ENCODE measurements around the gene SPINK1. TPM values are rescaled to one million over a fixed set of nuclear protein-coding genes. Genes with fewer than 3 reads are reported as not detected.

The SPINK1 gene
- total RNA-seq, 1 experiment from 2014 or later, result 4.5 TPM

GRCh38 chr5:147832541-147832940 is 1.1 kb upstream of the SPINK1 start:
- no peak overlapping the region for H3K4me2 ChIP-seq (ENCODE audit: low read length)
- H3K27me3 ChIP-seq (ENCODE audit: insufficient read depth, low read length), result peaks cover 34% of the 10 kb centered on the region
- no peak overlapping the region for H3K27ac ChIP-seq (ENCODE audit: low read depth, low read length)
- no TSS peak for BruUV-seq (replicated peaks)
- H3K9ac ChIP-seq (ENCODE audit: low read length), result no peak overlapping the region
- no peak overlapping the region for H2AFZ ChIP-seq (ENCODE audit: low read depth, low read length, poor library complexity, severe bottlenecking)
- H3K4me3 ChIP-seq (replicated peaks in 1 of 2; ENCODE audit: low read depth in 1 of 2, low read length in 2 of 2), result no peak overlapping the region
- ChIA-PET RAD21 (ENCODE audit: low non-redundant PET in 1 of 2, low total read pairs in 2 of 2, uncharacterized antibody in 2 of 2, unreplicated experiment in 2 of 2) (no interaction called here), CTCF (interaction anchor here (2.9 kb wide), 1 partner anchor 10 kb away, joined by 10 read pairs; no protein-coding TSS in a partner anchor), POLR2A (no interaction called here)
- no peaks in the 10 kb centered on the region for H3K9me3 ChIP-seq (ENCODE audit: control insufficient read depth in 1 of 2, insufficient read depth in 1 of 2, low read depth in 1 of 2, low read length in 2 of 2)
- no peak for TF ChIP-seq RAD21 (IDR thresholded peaks at IDR 0.05; ENCODE audit: low read depth)
- ATAC-seq, result no peak
- intact Hi-C loops (cut with micrococcal nuclease), result no loop called here
- H3K79me2 ChIP-seq (ENCODE audit: insufficient read depth, low read length), result no peaks in the 10 kb centered on the region
- H3K9me2 ChIP-seq (ENCODE audit: insufficient read depth), result no peaks in the 10 kb centered on the region
- H4K20me1 ChIP-seq (ENCODE audit: insufficient read depth), result no peaks in the 10 kb centered on the region
- no peaks in the 10 kb centered on the region for H3K36me3 ChIP-seq (ENCODE audit: control insufficient read depth in 1 of 2, insufficient read depth in 2 of 2, low read length in 2 of 2)
- H3K4me1 ChIP-seq (ENCODE audit: control insufficient read depth in 1 of 2, insufficient read depth in 2 of 2, low read length in 2 of 2), result no peaks in the 10 kb centered on the region
- no peak for DNase-seq (ENCODE audit: low read depth, low spot score)

- Histone ChIP-seq H3K9me2 (ENCODE audit: insufficient read depth) (no peaks in the 10 kb centered on the region), H2AFZ (ENCODE audit: low read depth, low read length, poor library complexity, severe bottlenecking) (no peak overlapping the region), H4K20me1 (ENCODE audit: insufficient read depth) (no peaks in the 10 kb centered on the region), H3K36me3 (ENCODE audit: control insufficient read depth in 1 of 2, insufficient read depth in 2 of 2, low read length in 2 of 2) (no peaks in the 10 kb centered on the region), H3K4me2 (ENCODE audit: low read length) (no peak overlapping the region), H3K79me2 (ENCODE audit: insufficient read depth, low read length) (no peaks in the 10 kb centered on the region), H3K9me3 (ENCODE audit: control insufficient read depth in 1 of 2, insufficient read depth in 1 of 2, low read depth in 1 of 2, low read length in 2 of 2) (no peaks in the 10 kb centered on the region), H3K9ac (ENCODE audit: low read length) (no peak overlapping the region), H3K27ac (ENCODE audit: low read depth, low read length) (no peak overlapping the region), H3K27me3 (ENCODE audit: insufficient read depth, low read length) (peaks cover 43% of the 10 kb centered on the region), H3K4me3 (replicated peaks in 1 of 2; ENCODE audit: low read depth in 1 of 2, low read length in 2 of 2) (no peak overlapping the region), H3K4me1 (ENCODE audit: control insufficient read depth in 1 of 2, insufficient read depth in 2 of 2, low read length in 2 of 2) (no peaks in the 10 kb centered on the region)
- DNase-seq (ENCODE audit: low read depth, low spot score) (no peak), ATAC-seq (no peak)
- TF ChIP-seq MAX (IDR thresholded peaks at IDR 0.05), result no peak
- TF ChIP-seq YY1 (IDR thresholded peaks at IDR 0.05; ENCODE audit: extremely low read depth, insufficient replicate concordance, low read depth, low read length), result no peak
- no peak for TF ChIP-seq FOSL1 (IDR thresholded peaks at IDR 0.05; ENCODE audit: low read depth)
- TF ChIP-seq REST (IDR thresholded peaks at IDR 0.05; ENCODE audit: low read depth), result no peak
- no peak for TF ChIP-seq SRF (IDR thresholded peaks at IDR 0.05; ENCODE audit: low read depth)
- no peak for TF ChIP-seq ZFX (IDR thresholded peaks at IDR 0.05)
- no peak for TF ChIP-seq RAD21 (IDR thresholded peaks at IDR 0.05; ENCODE audit: low read depth)
- no peak for TF ChIP-seq EZH2phosphoT487 (IDR thresholded peaks at IDR 0.05; ENCODE audit: borderline replicate concordance)
- TF ChIP-seq CEBPB (IDR thresholded peaks at IDR 0.05; ENCODE audit: low read depth), result no peak
- TF ChIP-seq SIN3A (IDR thresholded peaks at IDR 0.05; ENCODE audit: low read depth), result no peak
- no peak for TF ChIP-seq SP1 (IDR thresholded peaks at IDR 0.05; ENCODE audit: low read depth)
- TF ChIP-seq ZNF274 (IDR thresholded peaks at IDR 0.05; ENCODE audit: low read depth, low read length), result no peak
- no peak for TF ChIP-seq POLR2A (IDR thresholded peaks at IDR 0.05; ENCODE audit: borderline replicate concordance, extremely low read depth, insufficient read depth, insufficient read length)
- no peak for TF ChIP-seq EGR1 (IDR thresholded peaks at IDR 0.05; ENCODE audit: low read depth)
- TF ChIP-seq ATF3 (IDR thresholded peaks at IDR 0.05), result no peak
- TF ChIP-seq CTCF (IDR thresholded peaks at IDR 0.05 in 2 of 3, conservative IDR thresholded peaks at IDR 0.05 in 1 of 3; ENCODE audit: borderline replicate concordance in 1 of 3, insufficient read depth in 1 of 3, low read depth in 2 of 3, low read length in 2 of 3), result no peak
- no peak for TF ChIP-seq EZH2 (IDR thresholded peaks at IDR 0.05)
- no peak for TF ChIP-seq JUND (IDR thresholded peaks at IDR 0.05)
- BruUV-seq (replicated peaks), result no TSS peak
- ChIA-PET CTCF (interaction anchor here (0.9 kb wide), 1 partner anchor 196 kb away, joined by 3 read pairs; no protein-coding TSS in a partner anchor), RAD21 (ENCODE audit: low non-redundant PET in 1 of 2, low total read pairs in 2 of 2, uncharacterized antibody in 2 of 2, unreplicated experiment in 2 of 2) (no interaction called here), POLR2A (no interaction called here)
- intact Hi-C loops (cut with micrococcal nuclease), result no loop called here
Measured at GRCh38 chr5:147830035-147830434, 1.4 kb downstream of the SPINK1 start.
